SKM-1 (cell line): ENCODE data around the gene IL36RN.

ENCODE experiments used
- DNase-seq: peaks from one replicate; lab custom pipeline; 2025; ENCODE audit not compliant: unreplicated experiment; lab: John Stamatoyannopoulos, UW

Gene IL36RN

DNA sequence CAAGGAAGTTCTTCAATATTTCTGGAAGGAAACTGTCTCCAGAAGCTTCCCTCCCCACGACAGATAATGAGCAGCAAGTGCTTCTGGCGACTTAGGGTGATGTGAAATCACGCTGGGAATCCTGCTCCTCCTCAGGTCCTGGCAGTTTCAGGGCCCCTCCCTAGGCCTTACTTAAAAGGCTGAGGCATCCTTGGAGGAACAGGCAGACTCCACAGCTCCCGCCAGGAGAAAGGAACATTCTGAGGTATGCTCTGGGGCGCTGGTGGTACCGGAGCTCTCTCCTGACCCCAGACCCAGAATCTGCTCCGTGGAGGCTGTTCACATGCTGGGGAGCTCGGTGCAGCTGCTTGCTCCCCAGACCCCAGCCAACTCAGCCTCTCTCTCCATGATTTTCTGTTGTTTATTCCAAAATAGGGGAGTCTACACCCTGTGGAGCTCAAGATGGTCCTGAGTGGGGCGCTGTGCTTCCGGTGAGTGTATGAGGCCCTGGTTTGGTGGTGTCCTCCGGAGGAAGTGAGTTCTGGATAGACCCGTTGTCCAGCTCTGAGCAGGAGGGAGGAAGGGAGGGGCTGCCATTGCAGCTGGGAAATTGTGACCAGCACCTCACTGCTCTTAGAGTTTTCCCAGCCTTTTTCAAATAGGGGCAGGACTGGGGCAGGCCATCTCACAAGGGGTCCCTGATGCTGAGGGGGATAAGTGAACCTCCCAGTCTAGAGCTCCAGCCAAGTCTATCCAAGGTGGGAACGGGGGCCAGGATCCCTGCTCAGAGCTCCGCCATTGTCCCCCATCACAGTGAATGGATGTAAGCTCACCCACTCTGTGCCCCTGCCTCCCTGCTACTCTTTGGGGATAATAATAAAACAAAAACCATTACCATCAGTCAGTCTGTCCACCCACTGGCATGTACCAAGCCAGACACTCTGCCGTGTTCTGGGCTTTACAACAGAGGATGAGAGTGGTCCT lies at the start of gene IL36RN:
Gene IL36RN, plus strand, starts transcription at position 201 of the 963 bp plus-strand sequence. Its CDS starts 241 bp downstream, at position 442.
- no peak for DNase-seq

DNA sequence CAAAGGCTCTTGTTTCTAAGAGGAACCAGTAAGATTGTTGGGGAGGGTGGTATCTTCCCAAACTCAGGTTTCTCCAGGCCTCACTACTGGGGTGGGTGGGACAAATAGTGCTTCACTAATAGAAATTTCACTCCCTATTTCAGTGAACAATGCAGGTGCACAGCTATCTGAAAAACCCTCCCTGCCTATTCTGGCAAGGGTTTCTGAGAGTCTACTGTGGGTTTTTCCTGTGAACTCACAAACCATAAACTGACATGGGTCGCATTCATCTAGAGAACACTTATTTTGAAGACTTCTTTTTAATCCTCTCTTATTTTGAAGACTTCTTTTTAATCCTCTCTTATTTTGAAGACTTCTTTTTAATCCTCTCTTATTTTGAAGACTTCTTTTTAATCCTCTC lies 49.4 kb upstream of the IL36RN start:
- no peak for DNase-seq

DNA sequence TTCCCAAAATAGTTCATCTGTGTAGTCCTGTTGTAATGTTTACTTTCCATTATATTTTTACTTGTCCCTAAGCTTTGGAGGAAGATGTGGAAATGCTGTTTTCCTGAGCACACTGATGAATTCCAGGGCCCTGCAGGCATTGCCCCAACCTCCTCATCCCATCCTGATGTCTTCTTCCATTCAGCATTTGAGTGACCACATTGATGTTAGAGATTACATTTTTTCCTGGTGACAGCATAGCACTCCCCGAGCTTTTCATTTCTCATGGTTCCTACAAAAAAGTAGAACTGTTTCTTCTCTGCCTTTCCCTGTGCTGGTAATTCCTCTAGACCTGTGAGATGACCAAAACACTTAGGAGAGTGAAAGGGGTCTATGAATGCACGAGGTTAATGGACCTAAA lies 48.9 kb upstream of the IL36RN start:
- DNase-seq, result no peak

DNA sequence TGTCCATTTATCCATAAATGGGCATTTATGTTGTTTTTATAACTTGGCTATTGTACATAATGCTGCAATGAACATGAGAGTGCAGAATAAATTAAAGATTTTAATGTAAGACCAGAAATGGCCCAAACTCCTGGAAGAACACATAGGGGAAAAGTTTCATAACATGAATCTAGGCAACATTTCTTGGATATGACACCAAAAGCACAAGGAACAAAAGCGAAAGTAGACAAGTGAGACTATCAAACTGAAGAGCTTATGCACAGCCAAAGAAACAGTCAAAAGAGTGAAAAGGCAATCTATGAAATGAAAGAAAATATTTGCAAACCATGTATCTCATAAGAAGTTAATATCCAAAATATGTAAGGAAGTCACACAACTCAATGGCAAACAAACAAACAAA lies 47.9 kb upstream of the IL36RN start:
- no peak for DNase-seq

DNA sequence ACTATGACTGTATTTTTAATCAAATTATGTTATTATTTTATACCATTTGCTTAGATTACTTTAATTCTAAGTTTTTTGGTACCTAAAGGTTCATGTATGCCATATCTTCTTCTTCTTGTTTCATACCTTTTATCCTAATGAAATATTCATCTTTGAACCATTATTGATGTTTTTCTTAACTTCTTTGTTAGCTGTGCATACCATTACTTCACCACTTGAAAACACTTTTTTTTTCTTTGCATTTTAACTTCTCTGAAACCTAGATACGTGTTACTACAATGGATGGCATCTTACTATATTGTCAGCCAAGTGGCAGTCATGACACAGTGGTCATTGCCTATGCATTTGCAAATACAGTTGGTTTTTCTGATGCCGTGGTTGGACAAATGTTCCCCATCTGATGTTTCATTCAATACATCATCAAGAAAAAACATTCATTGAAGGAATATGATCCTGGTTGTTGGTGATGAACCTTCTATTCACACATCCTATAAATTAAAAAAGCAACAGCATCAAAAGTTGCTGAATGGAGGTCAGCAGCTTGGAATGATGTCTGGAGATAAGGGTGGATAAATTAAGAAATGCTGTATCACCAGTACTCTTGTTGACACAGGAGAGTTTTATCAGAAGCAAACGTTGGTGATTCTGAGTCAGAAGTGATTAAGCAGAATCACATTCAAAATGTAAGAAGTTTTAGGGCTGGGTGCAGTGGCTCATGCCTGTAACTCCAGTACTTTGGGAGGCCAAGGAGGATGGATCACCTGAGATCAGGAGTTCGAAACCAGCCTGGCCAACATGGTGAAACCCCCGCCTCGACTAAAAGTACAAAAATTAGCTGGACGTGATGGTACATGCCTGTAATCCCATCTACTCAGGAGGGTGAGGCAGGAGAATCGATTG lies 46.3 kb upstream of the IL36RN start:
- no peak for DNase-seq

DNA sequence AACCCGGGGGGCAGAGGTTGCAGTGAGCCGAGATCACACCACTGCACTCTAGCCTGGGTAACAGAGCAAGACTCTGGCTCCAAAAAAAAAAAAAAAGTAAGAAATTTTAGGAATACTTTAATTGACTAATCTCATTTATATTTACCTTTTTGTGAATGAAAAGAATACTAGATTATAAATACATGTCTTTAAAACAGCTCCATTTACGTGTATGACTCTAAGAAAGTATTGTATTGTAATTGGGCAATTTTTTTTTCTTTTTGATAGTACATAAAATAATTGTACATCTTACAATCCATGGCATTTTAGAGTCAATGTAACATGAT lies 45.7 kb upstream of the IL36RN start:
- no peak for DNase-seq

DNA sequence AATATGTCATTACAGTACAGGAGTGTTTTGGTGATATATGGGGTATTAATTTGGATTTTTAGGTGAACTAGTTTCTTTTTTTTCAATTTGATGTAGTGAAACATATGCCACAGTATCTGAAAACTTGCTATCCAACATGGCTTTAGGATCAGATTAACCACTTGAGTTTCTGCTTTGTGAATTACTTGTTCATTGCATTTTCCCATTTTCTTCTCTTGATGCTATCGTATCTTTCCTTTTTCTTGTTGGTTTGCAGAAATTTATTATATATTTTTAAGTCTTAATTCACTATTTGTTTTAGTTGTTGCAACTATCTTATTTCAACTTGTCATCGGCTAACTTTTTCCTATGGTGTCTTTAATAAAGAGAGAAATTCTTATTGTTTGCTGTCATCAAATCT lies 44.9 kb upstream of the IL36RN start:
- no peak for DNase-seq

DNA sequence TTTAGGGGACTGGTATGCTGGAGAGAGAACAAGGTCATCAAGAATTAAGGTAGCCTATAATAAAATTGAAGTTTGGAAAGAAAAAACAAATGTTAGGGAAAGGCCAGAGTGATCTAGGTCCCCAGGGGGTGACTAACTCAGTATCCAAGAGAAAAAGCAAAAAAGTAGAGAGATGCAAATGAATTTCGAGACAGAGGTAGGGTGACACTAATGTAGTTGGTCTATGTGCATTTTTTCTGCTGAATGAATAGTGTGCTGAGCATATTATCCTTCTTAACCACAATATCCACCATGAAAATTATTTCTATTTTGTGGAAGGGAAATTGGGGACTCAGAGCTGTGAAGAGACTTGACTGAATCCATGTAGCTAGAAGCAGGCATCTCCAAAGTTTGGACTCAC lies 44.0 kb upstream of the IL36RN start:
- DNase-seq, result no peak

DNA sequence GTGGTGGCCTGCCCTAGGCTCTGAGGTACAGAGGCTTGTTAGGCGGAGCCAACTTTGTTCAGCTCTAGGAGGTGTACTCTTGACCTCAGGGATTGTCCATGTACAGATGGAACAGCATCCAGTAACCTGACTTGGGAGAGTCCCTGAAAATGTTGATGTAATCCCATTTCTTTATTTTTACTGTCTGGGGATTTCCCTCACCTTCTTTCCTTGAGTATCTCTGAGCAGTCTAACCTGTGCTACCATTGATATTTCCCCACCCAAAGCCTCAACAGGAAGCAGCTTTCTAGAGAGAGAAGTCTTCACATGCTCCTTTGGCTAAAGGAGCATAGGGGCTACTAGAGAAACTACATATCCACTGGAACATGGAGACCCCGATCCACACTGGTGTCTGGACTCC lies 43.3 kb upstream of the IL36RN start:
- no peak for DNase-seq

DNA sequence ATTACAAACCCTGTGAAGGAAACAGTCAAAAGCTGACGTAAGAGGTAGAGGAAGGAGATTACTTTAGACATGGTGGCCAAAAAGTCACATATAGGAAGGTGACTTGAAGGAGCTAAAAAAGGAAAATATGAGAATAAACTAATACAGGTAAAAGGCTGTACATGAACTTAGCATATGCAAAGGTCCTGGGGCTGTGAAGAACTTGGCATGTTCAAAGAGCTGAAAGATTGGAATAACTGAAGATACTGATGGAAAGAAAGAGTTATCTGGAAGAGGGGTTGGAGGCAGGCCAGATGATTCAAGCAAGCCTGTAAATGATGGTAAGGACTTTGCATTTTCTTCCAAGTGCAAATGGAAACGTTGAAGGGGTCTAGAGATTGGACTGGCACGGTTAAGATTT lies 40.5 kb upstream of the IL36RN start:
- no peak for DNase-seq

DNA sequence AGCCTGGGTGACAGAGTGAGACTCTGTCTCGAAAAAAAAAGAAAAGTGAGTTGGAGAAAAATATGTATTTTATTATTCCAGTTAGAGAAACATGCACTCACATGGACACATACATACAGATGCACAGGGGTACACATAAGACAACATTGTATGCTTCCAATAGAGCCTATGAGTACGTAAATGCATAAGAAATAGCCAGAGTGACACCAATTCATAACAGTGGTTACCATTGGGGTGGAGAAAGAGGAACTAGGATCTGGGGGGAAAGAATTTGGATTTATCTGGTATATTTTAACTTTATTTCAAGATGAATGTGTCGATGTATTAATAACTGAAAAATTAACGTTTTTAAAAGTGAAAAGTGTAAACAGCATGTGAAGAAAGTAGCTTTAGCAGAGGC lies 37.7 kb upstream of the IL36RN start:
- no peak for DNase-seq

DNA sequence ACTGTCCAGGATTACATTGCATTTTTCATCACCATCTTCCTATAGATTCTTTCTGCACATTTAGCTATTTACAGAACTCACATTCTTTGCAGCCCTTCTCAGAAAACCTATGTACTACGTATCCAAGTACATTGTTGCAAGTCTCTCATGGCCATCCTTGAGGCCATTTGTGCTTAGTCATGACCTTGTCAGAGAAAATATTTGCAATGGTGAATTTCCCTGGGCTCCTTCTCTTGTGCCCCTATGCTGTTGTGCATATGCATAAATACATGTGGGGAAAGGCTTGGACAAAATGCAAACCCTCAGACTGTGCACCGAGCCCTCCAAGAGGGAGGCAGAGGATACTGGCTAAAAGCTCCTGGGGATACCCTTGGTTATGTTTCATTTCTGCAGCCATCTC lies 34.2 kb upstream of the IL36RN start:
- DNase-seq, result no peak

DNA sequence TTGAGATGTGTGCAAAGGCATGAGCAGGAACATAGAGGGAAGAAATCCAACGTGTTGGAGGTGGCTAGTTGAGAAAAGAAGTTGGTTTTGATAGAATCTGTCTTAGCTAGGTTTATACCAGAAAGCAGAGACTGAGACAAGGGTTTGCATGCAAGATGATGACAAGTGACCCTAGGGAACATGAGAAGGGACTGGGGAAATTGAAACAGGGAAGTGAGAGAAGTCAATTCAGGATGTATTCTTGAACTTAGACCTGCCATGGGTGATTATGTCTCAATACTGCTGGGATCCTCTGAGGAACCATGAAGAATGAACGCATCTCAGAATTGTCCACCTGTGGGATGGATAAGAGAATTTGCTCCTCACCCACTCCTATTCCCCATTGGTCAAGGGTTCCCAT lies 33.3 kb upstream of the IL36RN start:
- DNase-seq, result peak; percentile 11

DNA sequence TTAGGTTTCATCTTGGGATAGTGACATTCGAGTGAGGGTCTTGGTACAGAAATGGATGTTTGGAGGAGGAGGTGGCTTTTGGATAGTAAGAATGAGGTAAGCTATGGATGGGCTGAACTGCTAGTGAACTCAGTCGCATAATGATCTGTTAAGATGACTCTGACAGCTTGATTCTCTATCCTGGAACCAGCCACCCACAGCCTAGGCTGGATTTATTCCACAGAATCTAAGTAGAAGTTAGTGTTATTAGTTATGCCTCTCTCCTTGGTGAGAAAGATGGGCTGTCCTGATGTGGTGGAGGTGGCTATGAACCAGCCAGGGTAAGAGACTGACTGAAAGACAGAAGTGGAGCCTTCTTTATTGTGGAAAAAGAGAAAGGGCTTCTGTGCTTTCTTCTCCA lies 31.3 kb upstream of the IL36RN start:
- no peak for DNase-seq

DNA sequence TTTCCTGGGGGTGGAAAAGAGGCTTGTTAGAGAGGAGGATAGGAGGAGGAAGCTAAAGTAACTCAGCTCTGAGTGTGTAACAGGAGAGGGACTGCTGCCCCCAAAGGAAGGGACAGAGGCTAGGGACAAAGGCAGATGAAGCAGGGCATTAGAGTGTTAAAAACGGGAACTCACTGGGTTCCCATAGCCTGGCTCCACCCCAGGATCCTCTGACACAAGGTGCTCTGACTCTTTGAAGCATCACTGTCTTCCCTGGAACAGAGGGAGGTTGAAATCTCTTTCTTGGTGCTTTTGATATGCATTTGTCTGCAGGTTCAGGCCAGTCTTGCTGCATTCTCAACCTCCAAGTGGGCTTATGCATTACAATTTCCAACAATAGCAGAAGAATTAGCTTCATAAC lies 30.9 kb upstream of the IL36RN start:
- no peak for DNase-seq

DNA sequence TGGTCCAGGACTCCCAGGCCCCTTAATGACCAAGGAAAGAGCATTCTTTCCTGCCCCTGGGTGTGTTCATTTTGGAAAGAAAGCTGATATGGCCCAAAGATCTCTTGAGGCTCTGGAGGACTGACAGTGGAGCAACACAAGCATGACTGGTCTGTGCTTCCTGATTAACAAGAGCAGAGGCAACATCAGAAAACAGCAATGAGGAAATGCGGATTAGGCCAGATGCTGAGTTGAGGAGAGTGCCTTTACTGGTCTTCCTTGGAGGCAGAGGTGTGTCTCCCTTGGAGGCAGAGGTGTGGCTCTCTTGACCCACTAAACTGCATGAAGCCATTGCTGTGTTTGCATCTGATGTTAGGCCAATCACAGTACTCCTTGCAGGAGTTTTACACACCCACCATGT lies 26.3 kb upstream of the IL36RN start:
- DNase-seq, result no peak

DNA sequence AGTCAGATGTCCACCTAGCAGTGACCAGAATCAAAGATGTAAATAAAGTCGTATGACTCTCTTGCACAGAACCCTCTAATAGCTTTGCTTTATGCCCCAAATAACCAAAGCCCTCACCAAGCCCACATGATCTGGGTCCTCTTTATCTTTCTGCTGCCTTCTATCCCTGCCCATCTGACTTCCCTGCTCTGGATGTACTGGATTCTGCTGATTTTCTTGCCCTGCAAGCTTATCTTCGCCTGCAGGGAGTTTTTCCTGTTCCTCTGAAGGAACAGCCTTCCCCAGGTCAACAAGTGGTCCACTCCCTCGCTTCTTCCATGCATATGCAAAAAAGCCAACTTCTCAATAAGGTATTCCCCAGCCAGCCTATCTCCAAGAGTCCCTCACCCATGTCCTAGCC lies 25.0 kb upstream of the IL36RN start:
- no peak for DNase-seq

DNA sequence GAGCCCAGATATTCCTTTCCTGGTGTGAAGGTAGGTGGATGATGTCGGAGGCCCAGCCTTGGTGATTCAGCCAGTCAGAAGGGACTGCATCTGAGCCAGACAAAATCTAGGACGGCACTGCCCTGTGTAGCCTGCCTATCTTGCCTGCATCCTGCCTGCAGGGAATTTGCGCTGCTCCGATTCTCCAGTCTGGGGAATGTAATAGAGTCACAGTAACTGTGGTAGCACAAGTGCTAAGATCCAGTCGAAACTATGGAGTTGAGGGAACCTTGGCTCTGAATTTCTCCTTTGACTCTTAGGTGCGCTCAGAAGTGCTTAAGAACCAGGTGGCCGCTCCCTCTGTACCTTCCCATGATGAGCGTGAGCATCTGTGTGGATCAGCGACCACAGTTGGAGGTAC lies 22.2 kb upstream of the IL36RN start:
- no peak for DNase-seq

DNA sequence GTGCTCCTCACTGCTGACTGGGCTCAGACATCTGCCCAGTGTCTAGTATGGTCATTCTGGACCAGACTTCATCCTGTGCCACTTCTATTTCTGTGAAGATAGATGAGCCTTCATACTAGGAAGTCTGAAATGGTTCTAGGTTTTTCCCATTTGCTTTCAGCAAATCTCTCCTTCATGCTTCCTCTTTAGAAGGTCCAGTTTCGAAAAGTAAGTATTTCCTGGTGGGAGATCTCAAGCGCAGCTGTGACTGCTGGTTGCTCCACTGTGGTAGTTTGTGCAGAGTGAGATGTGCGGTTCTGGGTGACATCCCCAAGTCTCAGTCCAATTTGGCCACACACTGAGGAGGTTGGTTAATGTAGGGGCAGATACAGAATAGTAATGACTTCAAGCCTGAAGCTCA lies 20.7 kb upstream of the IL36RN start:
- DNase-seq, result no peak

DNA sequence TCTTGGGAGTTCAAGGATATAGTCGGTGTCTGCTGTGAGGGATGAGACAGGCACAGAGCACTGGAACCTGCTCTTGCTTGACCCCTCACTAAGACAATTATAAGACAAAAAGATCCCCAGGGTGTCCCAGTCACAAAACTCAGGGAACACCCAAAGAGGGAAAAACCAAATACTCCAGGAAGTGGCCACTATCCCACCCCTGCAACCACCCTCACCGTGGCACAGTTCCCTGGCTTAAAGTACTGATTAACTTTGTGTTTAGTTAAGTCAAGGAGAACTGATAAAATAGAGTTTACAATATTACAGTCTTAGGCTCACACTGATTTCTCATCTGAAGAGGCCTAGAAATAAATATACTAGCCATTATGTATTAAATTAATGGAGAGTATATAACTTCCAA lies 19.8 kb upstream of the IL36RN start:
- no peak for DNase-seq

DNA sequence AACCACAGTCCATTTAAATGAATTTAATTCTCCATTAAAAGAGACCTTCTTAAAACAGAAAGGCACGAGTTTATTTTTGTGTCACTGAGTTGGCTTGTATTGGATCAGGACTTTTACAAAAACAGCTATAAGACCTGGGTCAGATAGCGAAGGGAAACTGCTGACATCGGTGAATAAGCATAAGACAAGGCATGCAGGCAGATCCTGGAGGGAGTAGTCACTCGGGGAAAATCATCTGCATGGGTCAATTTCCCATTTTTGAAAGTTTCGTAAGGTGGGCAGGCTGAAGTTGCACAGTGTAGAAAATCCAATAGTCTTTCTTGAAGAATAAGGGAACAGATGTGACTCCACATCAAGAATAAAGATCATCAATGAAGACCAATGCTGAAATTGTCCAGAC lies 19.3 kb upstream of the IL36RN start:
- no peak for DNase-seq

DNA sequence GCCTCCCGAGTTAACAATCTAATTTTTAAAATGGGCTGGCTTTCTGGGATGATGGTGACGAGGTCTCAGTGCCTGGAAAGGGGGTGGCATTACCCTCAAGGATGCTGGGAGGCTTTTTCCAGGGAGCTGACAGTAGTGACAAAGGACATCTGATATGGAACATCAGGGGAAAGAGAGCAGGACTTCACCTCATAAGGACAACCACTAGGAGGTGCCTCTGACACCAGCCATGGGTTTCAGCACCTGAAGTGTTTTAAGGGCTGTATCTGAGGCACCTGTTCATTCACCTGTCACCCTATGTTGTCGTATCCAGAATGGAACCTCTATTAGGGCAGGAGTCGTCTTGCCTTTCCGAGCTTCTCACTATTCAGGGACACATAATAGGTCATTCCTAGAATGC lies 17.1 kb upstream of the IL36RN start:
- no peak for DNase-seq
